PFSK-1 (cell line): ENCODE data around the gene HNRNPF.

Experiments
- FOXP2 ChIP-seq: optimal IDR thresholded peaks from 2 replicates; pipeline ENCODE3; 2011; ENCODE audit warnings: borderline replicate concordance, control low read depth, inconsistent platforms; ENCODE audit not compliant: insufficient read depth; ENCODE audit errors: extremely low read length, extremely low read depth
- POLR2AphosphoS5 ChIP-seq: IDR thresholded peaks from 2 replicates; pipeline ENCODE4 v1.6.1; 2012; ENCODE audit warnings: low read depth, mild to moderate bottlenecking, control low read depth, low read length, moderate library complexity
- REST ChIP-seq, 2 experiments: IDR thresholded peaks; 2 replicates each; pipeline versions ENCODE4 v1.6.1 to v1.8.0; 2011 to 2012; ENCODE audit warnings: low read depth in 2 of 2, low read length in 2 of 2, control low read depth in 1 of 2, inconsistent platforms in 1 of 2, mild to moderate bottlenecking in 1 of 2, moderate library complexity in 1 of 2; ENCODE audit not compliant: insufficient read depth in 1 of 2
- TAF1 ChIP-seq: IDR thresholded peaks from 2 replicates; pipeline ENCODE4 v1.6.1; 2012; ENCODE audit warnings: low read length, control low read depth, borderline replicate concordance; ENCODE audit not compliant: insufficient read depth

GRCh38 chr10:43402880-43403452 is 6.0 kb downstream of the HNRNPF start:
- TF ChIP-seq POLR2AphosphoS5 (no peak), REST (IDR thresholded peaks at IDR 0.05; ENCODE audit: insufficient read depth in 1 of 2, low read depth in 2 of 2, low read length in 2 of 2) (no peak), FOXP2 (no peak), TAF1 (no peak)
